Heart left ventricle (tissue), 13 donors: ENCODE data around the gene ARHGEF33.

Experiments used
- POLR2A ChIP-seq, 2 donors: fragments of 450-650 bp; IDR thresholded peaks; one replicate each; pipeline ENCODE4 v1.6.1; 2017; ENCODE audit warnings: antibody characterized with exemption in 2 of 2, mild to moderate bottlenecking in 2 of 2, moderate library complexity in 2 of 2
- TF ChIP-seq, protein P1 (sequence below), 12 donors: fragments of 200-600 bp; sonication (generic) in 4 of 12; IDR thresholded peaks; one replicate each; pipeline versions ENCODE4 v1.5.0 to v1.8.0; 2018 to 2022; ENCODE audit warnings: antibody characterized with exemption in 12 of 12, mild to moderate bottlenecking in 5 of 12
- donor health status: ischemic (EF 13 %, LVEDD 7.1; RV severe dilation, severe dysfunction).
- donor health status: DM: no; HTN: yes; CAD: no.
- donor health status: DM: no; HTN: no; CAD: no.
- donor health status: ischemic (EF 25% LVEDD 6.9; RV normal size, moderate dysfunction).
- donor health status: ischemic (EF 25% LVEDD 5.7; RV mildly dilated, moderate dysfunction).
- donor health status: ischemic (EF 35%, LVEDD 5.7; RV mildly dilated, moderate dysfunction).
- donor health status: nonischemic (EF 11% LVEDD 7.7; RV severe dilation, severe dysfunction).
- donor health status: DM: yes; HTN: yes; CAD: no.
- donor health status: PGD.
- donor health status: ischemic (EF 29% LVEDD 5.4; RV normal size, mild dysfunction).
- donor health status: nonischemic (EF 23%, LVEDD 6.1; RV moderate dilation, normal function).

DNA sequence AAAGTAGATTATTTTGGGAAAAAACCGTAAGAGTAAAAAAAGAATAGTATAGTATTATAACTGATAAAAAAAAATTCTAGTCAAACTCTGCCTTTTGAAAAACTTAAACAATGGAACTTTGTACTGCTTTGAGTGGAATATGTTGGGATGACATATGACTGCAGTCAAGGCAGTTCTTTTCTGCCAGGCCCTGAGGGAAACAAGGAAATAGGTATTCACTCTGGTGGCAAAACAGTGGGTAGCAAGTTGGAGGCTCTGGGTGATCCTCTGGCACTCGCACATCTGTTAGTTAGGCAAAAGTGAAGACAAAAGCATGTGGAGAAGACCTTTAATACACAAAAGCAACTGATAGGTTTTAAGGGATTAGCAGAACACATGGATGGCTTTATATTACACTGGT lies 102.2 kb downstream of the ARHGEF33 start:
- TF ChIP-seq, protein P1, sequence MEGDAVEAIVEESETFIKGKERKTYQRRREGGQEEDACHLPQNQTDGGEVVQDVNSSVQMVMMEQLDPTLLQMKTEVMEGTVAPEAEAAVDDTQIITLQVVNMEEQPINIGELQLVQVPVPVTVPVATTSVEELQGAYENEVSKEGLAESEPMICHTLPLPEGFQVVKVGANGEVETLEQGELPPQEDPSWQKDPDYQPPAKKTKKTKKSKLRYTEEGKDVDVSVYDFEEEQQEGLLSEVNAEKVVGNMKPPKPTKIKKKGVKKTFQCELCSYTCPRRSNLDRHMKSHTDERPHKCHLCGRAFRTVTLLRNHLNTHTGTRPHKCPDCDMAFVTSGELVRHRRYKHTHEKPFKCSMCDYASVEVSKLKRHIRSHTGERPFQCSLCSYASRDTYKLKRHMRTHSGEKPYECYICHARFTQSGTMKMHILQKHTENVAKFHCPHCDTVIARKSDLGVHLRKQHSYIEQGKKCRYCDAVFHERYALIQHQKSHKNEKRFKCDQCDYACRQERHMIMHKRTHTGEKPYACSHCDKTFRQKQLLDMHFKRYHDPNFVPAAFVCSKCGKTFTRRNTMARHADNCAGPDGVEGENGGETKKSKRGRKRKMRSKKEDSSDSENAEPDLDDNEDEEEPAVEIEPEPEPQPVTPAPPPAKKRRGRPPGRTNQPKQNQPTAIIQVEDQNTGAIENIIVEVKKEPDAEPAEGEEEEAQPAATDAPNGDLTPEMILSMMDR (IDR thresholded peaks at IDR 0.05): no peak
- TF ChIP-seq POLR2A (IDR thresholded peaks at IDR 0.05): no peak
